Glutamatergic neuron (in vitro differentiated cells): Measurements from ENCODE around the gene MAG. TPM values are rescaled to one million over a fixed set of nuclear protein-coding genes. Genes with fewer than 3 reads are reported as not detected.

ENCODE experiments used
- DNase-seq: peaks from one replicate; pipeline ENCODE4 v3.0.0; 2022
- H3K27ac Mint-ChIP-seq: one replicate; pipeline ENCODE4 v1.8.0; 2020; ENCODE audit warnings: mild to moderate bottlenecking, mixed read lengths, inconsistent platforms; ENCODE audit not compliant: unreplicated experiment
- H3K27me3 Mint-ChIP-seq: one replicate; pipeline ENCODE4 v1.8.0; 2020; ENCODE audit warnings: mild to moderate bottlenecking, moderate library complexity, mixed read lengths, inconsistent platforms; ENCODE audit not compliant: unreplicated experiment
- H3K36me3 Mint-ChIP-seq: one replicate; pipeline ENCODE4 v1.8.0; 2020; ENCODE audit warnings: mild to moderate bottlenecking, mixed read lengths, inconsistent platforms; ENCODE audit not compliant: unreplicated experiment
- H3K4me1 Mint-ChIP-seq: one replicate; pipeline ENCODE4 v1.8.0; 2020; ENCODE audit warnings: mild to moderate bottlenecking, low read depth, mixed read lengths, inconsistent platforms; ENCODE audit not compliant: unreplicated experiment
- H3K4me3 Mint-ChIP-seq: one replicate; pipeline ENCODE4 v1.8.0; 2020; ENCODE audit warnings: mild to moderate bottlenecking, mixed read lengths, inconsistent platforms; ENCODE audit not compliant: unreplicated experiment
- H3K9me3 Mint-ChIP-seq: one replicate; pipeline ENCODE4 v1.8.0; 2020; ENCODE audit warnings: mild to moderate bottlenecking, moderate library complexity, mixed read lengths, inconsistent platforms; ENCODE audit not compliant: unreplicated experiment
- CTCF ChIP-seq: fragments of 200-600 bp; sonication (generic); IDR thresholded peaks from one replicate; pipeline ENCODE4 v1.5.0; 2021; ENCODE audit not compliant: partially characterized antibody, unreplicated experiment
- total RNA-seq: library from RNA; stranded (reverse); fragmentation: NEBNext Ultra II Directional; extraction: Animal tissue kit (Norgen Biotek cat#: 25700); gene quantifications from one replicate; pipeline ENCODE4 v1.2.1, GENCODE V29; 2021; ENCODE audit not compliant: unreplicated experiment

Gene MAG
- total RNA-seq, 1 donor from 2014 or later, result not detected

GRCh38 chr19:35249146-35249847 is 42.7 kb upstream of the MAG start:
- no peaks in the 10 kb centered on the region for H3K36me3 Mint-ChIP-seq
- no peaks in the 10 kb centered on the region for H3K4me1 Mint-ChIP-seq

DNA sequence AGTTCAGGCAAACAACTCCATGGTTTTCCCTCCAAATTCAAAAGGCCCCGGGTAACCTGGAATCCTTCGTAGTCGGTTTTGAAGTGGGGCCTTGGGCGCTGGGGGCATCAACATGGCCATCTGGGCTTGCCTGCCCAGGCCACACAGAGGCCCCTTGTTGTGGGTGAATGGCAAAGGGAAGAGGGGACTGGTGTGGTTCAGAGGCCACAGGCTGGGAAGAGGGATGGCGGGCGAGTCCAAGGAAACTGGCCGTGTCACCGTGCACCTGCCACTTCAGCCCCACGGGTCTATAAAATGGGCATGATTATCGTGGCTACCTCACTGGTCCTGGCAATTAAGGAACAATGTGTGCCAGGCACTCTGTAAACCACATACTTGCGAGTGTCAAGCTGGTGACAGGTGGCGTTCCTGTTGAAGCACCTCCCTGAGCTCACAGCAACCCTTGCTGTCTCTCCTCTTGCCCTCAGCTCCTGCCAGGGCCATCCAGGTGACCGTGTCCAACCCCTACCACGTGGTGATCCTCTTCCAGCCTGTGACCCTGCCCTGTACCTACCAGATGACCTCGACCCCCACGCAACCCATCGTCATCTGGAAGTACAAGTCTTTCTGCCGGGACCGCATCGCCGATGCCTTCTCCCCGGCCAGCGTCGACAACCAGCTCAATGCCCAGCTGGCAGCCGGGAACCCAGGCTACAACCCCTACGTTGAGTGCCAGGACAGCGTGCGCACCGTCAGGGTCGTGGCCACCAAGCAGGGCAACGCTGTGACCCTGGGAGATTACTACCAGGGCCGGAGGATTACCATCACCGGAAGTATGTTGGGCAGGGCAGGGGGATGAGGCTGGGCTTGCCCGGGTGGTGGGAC is 41.9 kb upstream of the MAG start:
- H3K27me3 Mint-ChIP-seq, result peaks cover 14% of the 10 kb centered on the region
- peaks cover 6% of the 10 kb centered on the region for H3K9me3 Mint-ChIP-seq
- DNase-seq, result no peak
- H3K27ac Mint-ChIP-seq, result no peak overlapping the region
- peak overlapping the region; percentile 61 for H3K4me3 Mint-ChIP-seq
- no peak for TF ChIP-seq CTCF
- no peaks in the 10 kb centered on the region for H3K36me3 Mint-ChIP-seq
- no peaks in the 10 kb centered on the region for H3K4me1 Mint-ChIP-seq

More at GRCh38 chr19:35249146-35249847, 42.7 kb upstream of the MAG start:
- H3K27ac Mint-ChIP-seq, result no peak overlapping the region
- peak overlapping the region; percentile 78 for H3K4me3 Mint-ChIP-seq
- no peak for DNase-seq
- TF ChIP-seq CTCF, result no peak
- H3K9me3 Mint-ChIP-seq, result peaks cover 6% of the 10 kb centered on the region
- peaks cover 14% of the 10 kb centered on the region for H3K27me3 Mint-ChIP-seq

DNA sequence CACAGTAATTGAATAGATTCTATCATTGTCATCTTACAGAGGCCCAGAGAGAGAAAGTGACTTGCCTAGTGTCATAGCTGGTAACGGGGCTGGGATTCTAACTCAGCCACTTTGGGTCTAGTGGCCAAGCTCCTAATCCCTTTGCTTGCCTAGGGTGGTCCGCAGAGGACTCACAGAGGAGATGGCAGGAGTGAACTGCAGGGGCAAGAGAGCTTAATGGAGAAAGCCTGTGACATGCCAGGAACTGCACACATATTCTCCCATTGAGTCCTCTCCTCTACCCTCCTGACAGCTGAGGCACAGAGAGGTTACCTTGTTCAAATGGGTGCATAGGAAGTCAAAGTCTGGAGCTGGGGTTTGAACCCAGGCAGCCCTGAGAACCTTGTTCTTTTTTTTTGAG is 40.5 kb upstream of the MAG start:
- H3K27ac Mint-ChIP-seq, result no peak overlapping the region

GRCh38 chr19:35253316-35254286 is 38.4 kb upstream of the MAG start:
- H3K27me3 Mint-ChIP-seq, result peaks cover 10% of the 10 kb centered on the region
- TF ChIP-seq CTCF, result no peak

More for the DNA sequence above, 40.5 kb upstream of the MAG start:
- TF ChIP-seq CTCF, result no peak
- Mint-ChIP-seq H3K9me3 (peaks cover 6% of the 10 kb centered on the region), H3K4me1 (no peaks in the 10 kb centered on the region), H3K27me3 (peaks cover 15% of the 10 kb centered on the region), H3K36me3 (no peaks in the 10 kb centered on the region), H3K4me3 (no peak overlapping the region)
- DNase-seq, result no peak

More at GRCh38 chr19:35253316-35254286, 38.4 kb upstream of the MAG start:
- H3K4me3 Mint-ChIP-seq, result no peak overlapping the region
- DNase-seq, result no peak
- H3K9me3 Mint-ChIP-seq, result peaks cover 4% of the 10 kb centered on the region
- no peak overlapping the region for H3K27ac Mint-ChIP-seq
- no peaks in the 10 kb centered on the region for H3K36me3 Mint-ChIP-seq
- H3K4me1 Mint-ChIP-seq, result no peaks in the 10 kb centered on the region
